ENCODE measurements around the gene A2M.

Gene A2M

DNA sequence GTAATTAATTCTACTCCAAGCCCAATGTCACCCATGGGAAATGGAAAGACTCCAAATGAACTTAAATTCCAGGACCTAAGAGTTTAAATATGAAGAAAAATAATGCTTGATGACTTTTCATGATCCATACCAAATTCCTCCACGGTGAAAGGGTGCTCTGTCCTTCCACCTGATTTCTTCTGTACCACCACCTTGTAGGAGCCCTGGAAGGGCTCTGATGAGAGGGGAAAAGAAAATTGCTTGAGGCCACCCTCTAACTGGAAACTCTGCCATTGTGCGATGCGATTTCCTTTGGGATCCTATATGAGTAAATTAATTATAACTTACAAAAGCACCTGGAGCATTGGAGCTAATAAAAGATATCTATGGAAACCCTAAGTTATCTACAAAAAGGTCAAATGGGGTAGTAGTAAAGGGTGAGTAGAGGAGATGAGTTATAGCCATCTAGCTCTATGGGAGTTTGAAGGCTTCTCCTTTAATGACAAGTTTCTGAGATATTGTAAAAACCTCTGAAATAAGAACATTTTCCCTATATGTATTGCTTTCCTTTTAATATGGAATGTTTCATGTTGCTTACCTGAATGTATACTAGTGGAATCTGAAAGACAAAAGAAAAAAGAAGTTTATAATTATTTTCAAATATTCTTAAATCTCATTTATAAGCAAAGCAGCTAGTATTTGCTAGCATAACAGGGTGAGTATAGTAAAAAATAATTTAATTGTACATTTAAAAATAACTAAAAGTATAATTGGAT is 5.8 kb downstream of the A2M start:
- no peak for DNase-seq (ENCODE audit: insufficient read length, low spot score)
- FAIRE-seq, result no peak
- TF ChIP-seq POLR2AphosphoS5 (IDR thresholded peaks at IDR 0.05; ENCODE audit: low read depth, low read length) (no peak), TAF1 (IDR thresholded peaks at IDR 0.05; ENCODE audit: low read depth, low read length) (no peak), POLR2A (IDR thresholded peaks at IDR 0.05; ENCODE audit: low read depth, low read length) (no peak), SPI1 (IDR thresholded peaks at IDR 0.05; ENCODE audit: low read depth, low read length) (no peak), POU2F2 (IDR thresholded peaks at IDR 0.05; ENCODE audit: low read depth, low read length) (no peak), PAX5 (IDR thresholded peaks at IDR 0.05; ENCODE audit: insufficient read depth, low read length, severe bottlenecking) (no peak)

DNA sequence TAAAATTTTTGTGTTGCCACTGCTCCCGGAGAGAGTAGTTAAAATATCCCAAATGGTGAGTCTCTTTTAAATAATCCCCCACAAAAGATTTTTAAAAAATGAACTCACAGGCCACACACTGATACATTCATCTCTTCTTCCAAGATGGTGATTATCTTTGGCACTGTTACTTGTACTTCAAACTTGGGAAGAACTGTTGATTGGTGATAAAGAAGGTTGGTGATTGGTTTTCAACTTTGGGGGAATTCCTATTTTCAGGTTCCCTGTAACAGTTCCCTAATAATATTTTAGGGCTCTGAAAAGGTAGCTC is 6.6 kb downstream of the A2M start:
- DNase-seq (ENCODE audit: insufficient read length, low spot score) (no peak), FAIRE-seq (no peak)
- TF ChIP-seq POLR2A (IDR thresholded peaks at IDR 0.05; ENCODE audit: low read depth, low read length) (no peak), SPI1 (IDR thresholded peaks at IDR 0.05; ENCODE audit: low read depth, low read length) (no peak), POU2F2 (IDR thresholded peaks at IDR 0.05; ENCODE audit: low read depth, low read length) (no peak)

DNA sequence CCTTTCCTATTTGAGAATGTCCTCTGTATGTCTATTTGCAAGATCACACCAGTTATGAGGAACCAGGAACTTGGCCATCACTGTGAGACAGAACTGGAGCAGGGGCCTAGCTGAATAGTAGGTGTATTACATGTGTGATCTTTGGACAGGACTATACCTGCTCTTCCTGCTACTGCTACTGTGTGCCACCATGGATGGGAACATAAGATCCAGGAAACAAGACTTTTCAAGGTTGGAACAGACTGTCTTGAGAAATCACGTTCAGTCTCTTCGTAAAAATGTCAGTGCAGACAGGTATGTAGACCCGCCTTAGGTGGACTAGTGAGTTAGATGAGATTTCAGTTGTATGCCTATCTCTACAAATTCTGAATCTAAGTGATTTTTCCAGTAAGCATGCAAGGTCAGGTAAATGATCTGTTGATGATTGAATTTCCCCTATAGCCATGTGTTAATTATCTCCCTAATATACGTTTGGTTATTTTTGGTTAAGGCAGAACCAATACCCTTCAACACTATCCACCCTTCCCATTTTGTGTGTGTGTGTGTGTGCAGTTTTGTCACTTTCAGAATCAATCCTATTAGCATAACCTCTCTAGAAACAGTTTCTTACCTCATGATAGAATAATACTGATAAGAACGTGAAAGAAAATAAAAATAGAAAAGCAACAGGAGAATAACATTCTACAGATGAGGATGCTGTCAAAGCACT is 7.1 kb downstream of the A2M start:
- TF ChIP-seq POLR2A (IDR thresholded peaks at IDR 0.05; ENCODE audit: low read depth, low read length), result no peak
- no peak for TF ChIP-seq TAF1 (IDR thresholded peaks at IDR 0.05; ENCODE audit: low read depth, low read length)
- TF ChIP-seq SPI1 (IDR thresholded peaks at IDR 0.05; ENCODE audit: low read depth, low read length), result no peak
- no peak for TF ChIP-seq POLR2AphosphoS5 (IDR thresholded peaks at IDR 0.05; ENCODE audit: low read depth, low read length)
- TF ChIP-seq POU2F2 (IDR thresholded peaks at IDR 0.05; ENCODE audit: low read depth, low read length), result no peak
- no peak for TF ChIP-seq PAX5 (IDR thresholded peaks at IDR 0.05; ENCODE audit: insufficient read depth, low read length, severe bottlenecking)
- peak; percentile 45 for FAIRE-seq
- DNase-seq (ENCODE audit: insufficient read length, low spot score), result no peak

DNA sequence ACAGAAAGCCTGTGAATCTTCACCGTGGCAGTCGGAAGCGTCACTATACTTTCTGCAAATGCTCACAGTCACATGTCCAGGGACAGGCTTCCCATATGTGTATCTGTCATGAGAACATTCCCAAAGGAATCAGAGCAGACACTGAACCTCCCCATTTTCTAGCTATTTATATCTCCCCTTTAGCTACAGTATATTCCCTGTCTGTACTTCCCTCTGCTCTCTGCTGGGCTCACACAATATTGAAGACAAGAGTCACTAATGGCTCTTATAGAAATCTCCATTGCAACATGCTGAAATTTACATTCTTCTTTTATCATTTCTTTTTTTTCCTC is 8.2 kb downstream of the A2M start:
- DNase-seq (ENCODE audit: insufficient read length, low spot score) (no peak), FAIRE-seq (no peak)
- TF ChIP-seq PAX5 (IDR thresholded peaks at IDR 0.05; ENCODE audit: insufficient read depth, low read length, severe bottlenecking) (no peak), POU2F2 (IDR thresholded peaks at IDR 0.05; ENCODE audit: low read depth, low read length) (no peak), SPI1 (IDR thresholded peaks at IDR 0.05; ENCODE audit: low read depth, low read length) (no peak), POLR2A (IDR thresholded peaks at IDR 0.05; ENCODE audit: low read depth, low read length) (no peak), TAF1 (IDR thresholded peaks at IDR 0.05; ENCODE audit: low read depth, low read length) (no peak), POLR2AphosphoS5 (IDR thresholded peaks at IDR 0.05; ENCODE audit: low read depth, low read length) (no peak)

DNA sequence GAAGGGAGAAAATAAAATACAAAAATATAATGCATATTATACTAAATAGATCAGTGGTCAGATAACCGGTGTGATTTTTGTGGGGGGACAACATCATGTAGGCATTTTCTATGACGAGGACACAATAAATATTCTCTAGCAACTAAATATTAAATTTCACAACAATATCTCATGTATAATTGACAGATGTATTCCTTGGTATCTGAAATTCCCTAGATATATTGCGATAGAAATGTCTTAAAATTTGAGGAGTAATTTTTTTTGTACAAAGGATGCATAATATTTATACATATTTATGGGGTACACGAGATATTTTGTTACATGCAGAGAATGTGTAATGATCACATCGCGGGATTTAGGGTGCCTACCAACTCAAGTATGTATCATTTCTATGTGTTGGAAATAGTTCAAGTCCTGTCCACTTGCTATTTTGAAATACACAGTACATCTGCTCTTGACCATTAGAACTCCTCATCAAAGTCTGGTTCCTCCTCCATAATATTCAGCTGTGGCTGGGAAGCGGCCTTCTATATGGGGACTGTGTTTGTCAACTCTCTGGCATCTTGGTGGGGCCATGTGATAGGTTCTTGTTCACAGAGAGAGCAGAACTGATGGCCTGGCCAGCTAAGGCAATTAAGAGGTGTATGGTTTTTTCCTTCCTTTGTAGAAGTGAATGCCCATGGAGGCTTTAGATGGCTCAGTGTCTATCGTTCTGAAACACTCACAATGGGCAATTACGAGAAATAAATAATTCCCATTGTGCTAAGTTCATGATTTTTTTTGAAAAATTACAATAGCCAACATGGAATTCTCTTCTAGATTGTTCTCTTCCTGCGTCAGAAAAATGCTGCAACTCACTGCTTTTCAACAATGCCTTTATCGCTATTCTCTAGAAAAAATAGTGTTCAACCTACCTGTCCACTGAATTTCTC is 8.8 kb downstream of the A2M start:
- TF ChIP-seq TAF1 (IDR thresholded peaks at IDR 0.05; ENCODE audit: low read depth, low read length) (no peak), POU2F2 (IDR thresholded peaks at IDR 0.05; ENCODE audit: low read depth, low read length) (no peak), PAX5 (IDR thresholded peaks at IDR 0.05; ENCODE audit: insufficient read depth, low read length, severe bottlenecking) (no peak), SPI1 (IDR thresholded peaks at IDR 0.05; ENCODE audit: low read depth, low read length) (no peak), POLR2A (IDR thresholded peaks at IDR 0.05; ENCODE audit: low read depth, low read length) (no peak), POLR2AphosphoS5 (IDR thresholded peaks at IDR 0.05; ENCODE audit: low read depth, low read length) (no peak)
- DNase-seq (ENCODE audit: insufficient read length, low spot score) (no peak), FAIRE-seq (no peak)

DNA sequence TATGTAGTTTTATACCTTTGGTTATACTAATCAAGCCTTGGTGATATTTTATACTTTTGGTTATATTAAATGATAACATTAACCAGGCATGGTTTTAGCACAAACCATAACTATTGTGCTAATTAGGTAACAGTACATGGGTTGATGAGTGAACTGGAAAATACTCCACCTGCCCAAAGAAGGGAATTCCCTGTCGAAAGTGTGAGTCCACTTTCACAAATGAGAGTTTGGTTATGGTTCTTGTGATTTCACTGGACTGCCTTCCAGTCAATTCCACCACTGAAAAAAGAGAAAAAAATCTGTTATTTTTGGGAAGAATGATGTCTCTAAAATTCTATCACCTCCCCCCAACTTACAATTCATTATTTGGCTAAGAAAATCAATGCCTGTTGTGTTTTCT is 9.7 kb downstream of the A2M start:
- no peak for TF ChIP-seq PAX5 (IDR thresholded peaks at IDR 0.05; ENCODE audit: insufficient read depth, low read length, severe bottlenecking)
- no peak for DNase-seq (ENCODE audit: insufficient read length, low spot score)
- FAIRE-seq, result no peak

DNA sequence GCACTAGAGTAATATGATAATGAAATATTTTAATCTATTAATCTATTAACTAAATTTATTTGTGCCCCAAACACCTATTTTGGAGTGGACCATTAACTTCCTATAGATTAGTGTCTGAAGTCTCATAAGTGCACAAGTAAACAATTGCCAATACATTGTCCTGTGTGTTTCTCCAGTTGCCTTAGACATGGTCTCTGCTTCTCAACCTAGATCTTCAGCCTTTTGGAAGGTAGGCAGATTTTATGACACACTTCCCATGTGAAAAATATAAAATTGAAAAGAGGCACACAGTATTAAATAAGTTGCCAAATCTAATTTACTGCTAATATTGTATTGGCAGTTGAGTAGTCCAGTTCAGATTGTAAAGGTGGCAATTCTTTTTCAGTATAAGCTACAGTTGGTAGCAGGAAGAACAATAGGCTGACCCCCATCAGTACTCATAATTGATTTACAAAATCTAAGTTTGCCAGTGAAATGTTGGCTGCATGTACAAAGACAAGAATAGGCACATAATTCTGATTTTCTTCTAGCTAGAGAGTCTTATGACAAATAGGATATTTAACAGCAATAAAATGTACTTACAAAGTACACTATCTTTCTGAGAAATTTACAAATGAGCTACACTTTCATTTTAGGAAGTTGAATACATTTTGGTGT is 10.8 kb downstream of the A2M start:
- FAIRE-seq (no peak), DNase-seq (ENCODE audit: insufficient read length, low spot score) (no peak)
- TF ChIP-seq POU2F2 (IDR thresholded peaks at IDR 0.05; ENCODE audit: low read depth, low read length), result no peak

DNA sequence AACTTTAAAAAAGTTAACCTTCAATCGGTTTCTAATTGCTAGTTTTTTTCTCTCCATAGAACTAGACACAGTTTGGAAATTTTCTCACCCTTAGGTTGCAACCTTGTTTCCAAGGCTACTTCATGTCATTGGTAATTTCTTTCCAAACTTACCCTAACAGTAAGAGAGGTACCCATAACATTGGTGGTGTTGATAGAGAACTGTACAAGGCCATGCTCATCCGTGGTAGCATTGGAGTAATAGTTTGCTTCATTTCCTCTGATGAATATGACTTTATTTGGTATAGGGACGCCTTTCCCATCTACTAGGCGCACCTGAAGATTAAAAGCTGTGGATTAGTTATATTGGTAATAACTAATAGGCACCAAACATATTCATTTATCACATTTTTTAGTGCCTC is 11.6 kb downstream of the A2M start:
- FAIRE-seq, result no peak
- DNase-seq (ENCODE audit: insufficient read length, low spot score), result no peak
- no peak for TF ChIP-seq SPI1 (IDR thresholded peaks at IDR 0.05; ENCODE audit: low read depth, low read length)
- TF ChIP-seq PAX5 (IDR thresholded peaks at IDR 0.05; ENCODE audit: insufficient read depth, low read length, severe bottlenecking), result no peak
- TF ChIP-seq TAF1 (IDR thresholded peaks at IDR 0.05; ENCODE audit: low read depth, low read length), result no peak
- no peak for TF ChIP-seq POLR2AphosphoS5 (IDR thresholded peaks at IDR 0.05; ENCODE audit: low read depth, low read length)
- TF ChIP-seq POLR2A (IDR thresholded peaks at IDR 0.05; ENCODE audit: low read depth, low read length), result no peak
- no peak for TF ChIP-seq POU2F2 (IDR thresholded peaks at IDR 0.05; ENCODE audit: low read depth, low read length)

DNA sequence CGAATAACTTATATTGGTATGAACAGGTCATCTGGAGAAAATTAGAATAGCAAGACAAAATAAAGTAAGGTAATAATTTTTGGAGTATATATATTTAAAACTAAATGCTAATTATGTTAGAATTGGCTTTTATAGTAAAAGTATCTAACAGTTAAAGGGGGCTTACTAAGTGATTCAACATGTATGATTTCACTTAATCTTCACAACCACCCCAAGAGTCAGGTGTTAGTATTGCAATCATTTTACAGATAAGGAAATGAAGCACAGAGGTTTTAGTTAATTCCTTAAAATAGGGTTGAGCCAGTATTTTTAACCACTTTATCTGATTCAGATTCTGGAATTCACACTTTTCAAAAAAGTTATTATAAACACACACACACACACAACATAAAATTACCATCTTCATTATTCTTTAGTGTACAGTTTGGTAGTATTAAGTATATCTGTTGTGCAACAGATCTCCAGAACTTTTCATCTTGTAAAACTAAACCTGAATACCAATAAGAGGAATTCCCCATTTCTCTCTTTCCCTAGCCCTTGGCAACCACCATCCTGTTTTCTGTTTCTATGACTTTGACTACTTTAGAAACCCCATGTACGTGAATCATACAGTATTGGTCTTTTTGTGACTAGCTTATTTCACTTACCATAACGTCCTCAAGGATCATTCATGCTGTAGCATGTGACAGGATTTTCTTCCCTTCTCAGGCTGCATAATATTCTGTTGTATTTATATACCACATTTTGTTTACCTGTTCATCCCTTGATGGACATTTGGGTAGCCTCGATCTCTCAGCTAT is 12.5 kb downstream of the A2M start:
- no peak for DNase-seq (ENCODE audit: insufficient read length, low spot score)
- FAIRE-seq, result no peak
- TF ChIP-seq POLR2AphosphoS5 (IDR thresholded peaks at IDR 0.05; ENCODE audit: low read depth, low read length), result no peak
- no peak for TF ChIP-seq PAX5 (IDR thresholded peaks at IDR 0.05; ENCODE audit: insufficient read depth, low read length, severe bottlenecking)
- no peak for TF ChIP-seq POLR2A (IDR thresholded peaks at IDR 0.05; ENCODE audit: low read depth, low read length)
- no peak for TF ChIP-seq POU2F2 (IDR thresholded peaks at IDR 0.05; ENCODE audit: low read depth, low read length)
- TF ChIP-seq TAF1 (IDR thresholded peaks at IDR 0.05; ENCODE audit: low read depth, low read length), result no peak
- TF ChIP-seq SPI1 (IDR thresholded peaks at IDR 0.05; ENCODE audit: low read depth, low read length), result no peak

All from GM12891 (cell line).